Peyer's patch (tissue), 4 donors: ENCODE results near the gene FGFBP2.

Source experiments
- CTCF ChIP-seq, 6 experiments: fragments of 450-650 bp in 4 of 6; fragments of 200-600 bp in 2 of 6; sonication (generic) in 1 of 6; IDR thresholded peaks; one replicate each; pipeline ENCODE4 v1.5.1; 2017 to 2019; ENCODE audit warnings: antibody characterized with exemption in 6 of 6, mild to moderate bottlenecking in 3 of 6, moderate library complexity in 1 of 6
- POLR2A ChIP-seq, 2 donors: fragments of 450-650 bp; IDR thresholded peaks; one replicate each; pipeline ENCODE4 v1.5.1; 2017; ENCODE audit warnings: antibody characterized with exemption in 2 of 2, mild to moderate bottlenecking in 2 of 2, moderate library complexity in 2 of 2

GRCh38 chr4:15963576-15963975 lies 601 bp upstream of the FGFBP2 start:
- TF ChIP-seq CTCF (IDR thresholded peaks at IDR 0.05): no peak
- TF ChIP-seq POLR2A (IDR thresholded peaks at IDR 0.05): no peak
